Body of pancreas (tissue), 4 donors: ENCODE results near the gene SCAPER. TPM values are rescaled to one million over a fixed set of nuclear protein-coding genes. Genes with fewer than 3 reads are reported as not detected.

Experiments used
- ATAC-seq: fragments of 150-250 bp; one replicate; pipeline ENCODE4 v1.9.1; 2016
- DNase-seq, 4 donors: peaks; one replicate each; pipeline ENCODE4 v3.0.0-alpha.2; 2019
- H3K27ac ChIP-seq, 4 donors: fragments of 200-600 bp; sonication (generic); 1 replicate in 3 of 4; 2 replicates in 1 of 4; pipeline versions ENCODE4 v1.5.1 to v1.6.1; 2016 to 2019; ENCODE audit warnings: mild to moderate bottlenecking in 1 of 4, mixed read lengths in 1 of 4, moderate library complexity in 1 of 4
- H3K27me3 ChIP-seq, 2 donors: fragments of 200-600 bp; sonication (generic); one replicate each; pipeline ENCODE4 v1.6.0; 2016; ENCODE audit warnings: mild to moderate bottlenecking in 1 of 2
- H3K36me3 ChIP-seq, 2 donors: fragments of 200-600 bp; sonication (generic); replicated peaks in 1 of 2; 2 replicates each; pipeline ENCODE4 v1.5.1; 2016; ENCODE audit warnings: low read depth in 2 of 2; ENCODE audit not compliant: insufficient read depth in 1 of 2
- H3K4me1 ChIP-seq: fragments of 200-600 bp; sonication (generic); one replicate; pipeline ENCODE4 v1.6.0; 2016
- H3K4me3 ChIP-seq, 2 donors: fragments of 200-600 bp; sonication (generic); 1 replicate in 1 of 2; 2 replicates in 1 of 2; pipeline ENCODE4 v1.5.1; 2016 to 2019
- H3K9me3 ChIP-seq, 3 donors: fragments of 200-600 bp; sonication (generic); 1 replicate in 2 of 3; 2 replicates in 1 of 3; pipeline ENCODE4 v1.5.1; 2016
- CTCF ChIP-seq, 7 experiments: fragments of 450-650 bp in 4 of 7; fragments of 200-600 bp in 3 of 7; sonication (generic) in 3 of 7; IDR thresholded peaks; one replicate each; pipeline ENCODE4 v1.5.1; 2016 to 2019; ENCODE audit warnings: antibody characterized with exemption in 7 of 7
- POLR2A ChIP-seq, 3 donors: fragments of 450-650 bp; IDR thresholded peaks; one replicate each; pipeline ENCODE4 v1.6.1; 2016; ENCODE audit warnings: antibody characterized with exemption in 3 of 3, mild to moderate bottlenecking in 2 of 3
- WGBS, 2 donors: methylation state at CpG; one replicate each; pipeline ENCODE4 v1.1.5; 2017; 5-methylcytosine and 5-hydroxymethylcytosine counted together
- intact Hi-C: fragments of 100-400 bp; cut with DNase I; formaldehyde crosslinking; loops from one replicate; pipeline ENCODE4 v1.15.1; 2023
- total RNA-seq, 2 donors: library from RNA; depleted of rRNA; stranded (reverse); fragments of >200 nt; gene quantifications; one replicate each; pipeline ENCODE4 v1.1.0, GENCODE V29; 2016

The SCAPER gene
- total RNA-seq, 2 donors from 2014 or later, result 22.1 to 46.2 TPM

- WGBS, 2 donors, result 87 to 94% methylated on average over 3 of the region's 3 CpGs
- no peaks in the 10 kb centered on the region for H3K36me3 ChIP-seq
- no peaks in the 10 kb centered on the region for H3K27me3 ChIP-seq
- H3K4me3 ChIP-seq, result no peak overlapping the region
- no peak overlapping the region for H3K27ac ChIP-seq
- H3K4me1 ChIP-seq, result no peaks in the 10 kb centered on the region
- no peak for ATAC-seq
- intact Hi-C loops, result no loop called here
- TF ChIP-seq POLR2A (IDR thresholded peaks at IDR 0.05), result no peak
- no peak for TF ChIP-seq CTCF (IDR thresholded peaks at IDR 0.05)
- DNase-seq, result no peak
- H3K9me3 ChIP-seq, result no peaks in the 10 kb centered on the region
These were observed 61.0 kb downstream of the SCAPER start for GRCh38 chr15:76844096-76844495.

- 58 to 67% methylated on average over 1 of the region's 1 CpG for WGBS, 2 donors
- intact Hi-C loops, result no loop called here
- Histone ChIP-seq H3K27me3 (no peaks in the 10 kb centered on the region), H3K4me1 (no peaks in the 10 kb centered on the region), H3K27ac (no peak overlapping the region), H3K4me3 (no peak overlapping the region), H3K36me3 (no peaks in the 10 kb centered on the region), H3K9me3 (no peaks in the 10 kb centered on the region)
- no peak for ATAC-seq
- no peak for TF ChIP-seq POLR2A (IDR thresholded peaks at IDR 0.05)
- TF ChIP-seq CTCF (IDR thresholded peaks at IDR 0.05), result no peak
- no peak for DNase-seq
These were observed 61.9 kb downstream of the SCAPER start for GRCh38 chr15:76843269-76843668.

DNA sequence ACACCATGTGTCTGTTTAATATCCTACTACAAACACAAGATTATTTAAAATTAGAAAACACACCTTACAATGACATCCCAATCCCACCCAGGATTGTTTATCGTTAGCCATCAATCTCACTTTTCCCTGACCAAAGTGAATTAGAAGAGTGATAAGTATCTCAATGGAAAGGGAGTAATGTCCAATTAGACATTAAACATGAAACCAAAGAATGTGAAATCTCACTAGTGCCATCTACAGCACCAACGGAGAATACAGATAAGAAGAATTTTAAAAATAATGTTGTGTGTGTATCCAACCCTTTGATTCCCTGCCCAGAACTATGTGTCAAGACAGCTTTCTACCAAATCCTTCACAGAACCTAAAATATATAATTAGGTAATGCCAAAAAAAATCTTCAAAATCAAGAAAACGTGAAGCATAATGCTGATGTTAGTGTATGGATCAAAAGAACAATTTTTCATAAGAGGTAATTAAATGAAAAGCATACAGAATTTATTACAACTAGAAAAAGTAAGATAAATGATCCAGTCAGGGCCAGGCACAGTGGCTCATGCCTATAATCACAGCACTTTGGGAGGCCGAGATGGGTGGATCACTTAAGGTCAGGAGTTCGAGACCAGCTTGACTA is 64.2 kb downstream of the SCAPER start:
- no peaks in the 10 kb centered on the region for H3K36me3 ChIP-seq
- H3K9me3 ChIP-seq, result no peaks in the 10 kb centered on the region
- ATAC-seq (no peak), DNase-seq (no peak)
- no peak overlapping the region for H3K4me3 ChIP-seq
- TF ChIP-seq CTCF (IDR thresholded peaks at IDR 0.05) (peak; percentile 7 to 52 (median 38)), POLR2A (IDR thresholded peaks at IDR 0.05) (no peak)
- no peaks in the 10 kb centered on the region for H3K4me1 ChIP-seq
- no peak overlapping the region for H3K27ac ChIP-seq
- H3K27me3 ChIP-seq, result no peaks in the 10 kb centered on the region
- intact Hi-C loops, result no loop called here
- WGBS, 2 donors, result 59 to 62% methylated on average over 5 of the region's 5 CpGs

DNA sequence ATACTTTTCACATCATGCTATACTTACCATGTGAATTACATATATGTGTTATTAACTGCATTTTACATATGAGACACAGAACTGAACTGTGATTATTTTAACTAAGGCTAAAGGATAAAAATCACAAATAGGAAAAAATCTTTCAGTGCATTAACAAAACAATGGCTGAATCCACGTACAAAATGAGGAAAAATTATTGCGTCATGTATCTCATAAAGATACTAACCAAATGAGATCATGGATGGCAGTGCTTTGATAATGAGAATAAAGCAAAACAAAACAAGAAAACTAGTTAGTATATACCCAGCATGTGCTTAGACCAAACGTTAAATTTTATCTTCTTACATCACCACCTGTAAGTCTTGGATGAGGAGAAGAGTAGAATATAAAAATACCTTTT is 66.0 kb downstream of the SCAPER start:
- ATAC-seq, result no peak
- WGBS, 2 donors, result 75 to 78% methylated on average over 3 of the region's 3 CpGs

More for the DNA sequence above, 66.0 kb downstream of the SCAPER start:
- no peak overlapping the region for H3K4me3 ChIP-seq
- no peak for TF ChIP-seq CTCF (IDR thresholded peaks at IDR 0.05)
- no peak for TF ChIP-seq POLR2A (IDR thresholded peaks at IDR 0.05)
- no peak for DNase-seq
- no peaks in the 10 kb centered on the region for H3K27me3 ChIP-seq
- no peak overlapping the region for H3K27ac ChIP-seq
- intact Hi-C loops, result no loop called here
- H3K9me3 ChIP-seq, result no peaks in the 10 kb centered on the region
- H3K36me3 ChIP-seq, result no peaks in the 10 kb centered on the region
- H3K4me1 ChIP-seq, result no peaks in the 10 kb centered on the region
